Measurements from ENCODE around the gene OTUD3.

DNA sequence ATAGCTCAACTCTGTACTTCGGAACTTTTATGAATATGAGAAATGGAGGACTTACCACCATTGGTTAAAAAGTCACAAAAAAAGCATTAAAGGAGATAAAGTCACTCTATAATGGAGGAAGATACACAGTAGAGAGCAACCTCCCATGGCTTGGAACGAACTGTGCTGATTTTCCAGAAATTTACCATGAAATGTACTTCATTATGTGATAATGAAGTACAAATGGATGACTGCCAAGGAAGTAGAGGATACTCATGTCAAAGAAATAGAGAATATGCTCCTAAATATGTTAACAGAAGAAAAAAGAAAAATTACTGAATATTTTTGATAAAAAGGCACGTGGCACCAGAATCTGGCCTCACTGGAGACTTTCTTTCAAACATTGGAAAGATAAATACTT lies 64.8 kb downstream of the OTUD3 start:
- no peak for TF ChIP-seq MAFK (conservative IDR thresholded peaks at IDR 0.05 in 1 of 2, IDR thresholded peaks at IDR 0.05 in 1 of 2; ENCODE audit: low read length in 2 of 2)
- TF ChIP-seq, protein P1, sequence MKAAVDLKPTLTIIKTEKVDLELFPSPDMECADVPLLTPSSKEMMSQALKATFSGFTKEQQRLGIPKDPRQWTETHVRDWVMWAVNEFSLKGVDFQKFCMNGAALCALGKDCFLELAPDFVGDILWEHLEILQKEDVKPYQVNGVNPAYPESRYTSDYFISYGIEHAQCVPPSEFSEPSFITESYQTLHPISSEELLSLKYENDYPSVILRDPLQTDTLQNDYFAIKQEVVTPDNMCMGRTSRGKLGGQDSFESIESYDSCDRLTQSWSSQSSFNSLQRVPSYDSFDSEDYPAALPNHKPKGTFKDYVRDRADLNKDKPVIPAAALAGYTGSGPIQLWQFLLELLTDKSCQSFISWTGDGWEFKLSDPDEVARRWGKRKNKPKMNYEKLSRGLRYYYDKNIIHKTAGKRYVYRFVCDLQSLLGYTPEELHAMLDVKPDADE (CRISPR knock-in tag; IDR thresholded peaks at IDR 0.05), result no peak
- TF ChIP-seq, protein P2, sequence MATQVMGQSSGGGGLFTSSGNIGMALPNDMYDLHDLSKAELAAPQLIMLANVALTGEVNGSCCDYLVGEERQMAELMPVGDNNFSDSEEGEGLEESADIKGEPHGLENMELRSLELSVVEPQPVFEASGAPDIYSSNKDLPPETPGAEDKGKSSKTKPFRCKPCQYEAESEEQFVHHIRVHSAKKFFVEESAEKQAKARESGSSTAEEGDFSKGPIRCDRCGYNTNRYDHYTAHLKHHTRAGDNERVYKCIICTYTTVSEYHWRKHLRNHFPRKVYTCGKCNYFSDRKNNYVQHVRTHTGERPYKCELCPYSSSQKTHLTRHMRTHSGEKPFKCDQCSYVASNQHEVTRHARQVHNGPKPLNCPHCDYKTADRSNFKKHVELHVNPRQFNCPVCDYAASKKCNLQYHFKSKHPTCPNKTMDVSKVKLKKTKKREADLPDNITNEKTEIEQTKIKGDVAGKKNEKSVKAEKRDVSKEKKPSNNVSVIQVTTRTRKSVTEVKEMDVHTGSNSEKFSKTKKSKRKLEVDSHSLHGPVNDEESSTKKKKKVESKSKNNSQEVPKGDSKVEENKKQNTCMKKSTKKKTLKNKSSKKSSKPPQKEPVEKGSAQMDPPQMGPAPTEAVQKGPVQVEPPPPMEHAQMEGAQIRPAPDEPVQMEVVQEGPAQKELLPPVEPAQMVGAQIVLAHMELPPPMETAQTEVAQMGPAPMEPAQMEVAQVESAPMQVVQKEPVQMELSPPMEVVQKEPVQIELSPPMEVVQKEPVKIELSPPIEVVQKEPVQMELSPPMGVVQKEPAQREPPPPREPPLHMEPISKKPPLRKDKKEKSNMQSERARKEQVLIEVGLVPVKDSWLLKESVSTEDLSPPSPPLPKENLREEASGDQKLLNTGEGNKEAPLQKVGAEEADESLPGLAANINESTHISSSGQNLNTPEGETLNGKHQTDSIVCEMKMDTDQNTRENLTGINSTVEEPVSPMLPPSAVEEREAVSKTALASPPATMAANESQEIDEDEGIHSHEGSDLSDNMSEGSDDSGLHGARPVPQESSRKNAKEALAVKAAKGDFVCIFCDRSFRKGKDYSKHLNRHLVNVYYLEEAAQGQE (IDR thresholded peaks at IDR 0.05; ENCODE audit: borderline replicate concordance in 1 of 2, low read depth in 1 of 2, low read length in 2 of 2), result no peak
- TF ChIP-seq TSC22D2 (CRISPR knock-in tag; IDR thresholded peaks at IDR 0.05; ENCODE audit: borderline replicate concordance), result no peak
- TF ChIP-seq, protein P3, sequence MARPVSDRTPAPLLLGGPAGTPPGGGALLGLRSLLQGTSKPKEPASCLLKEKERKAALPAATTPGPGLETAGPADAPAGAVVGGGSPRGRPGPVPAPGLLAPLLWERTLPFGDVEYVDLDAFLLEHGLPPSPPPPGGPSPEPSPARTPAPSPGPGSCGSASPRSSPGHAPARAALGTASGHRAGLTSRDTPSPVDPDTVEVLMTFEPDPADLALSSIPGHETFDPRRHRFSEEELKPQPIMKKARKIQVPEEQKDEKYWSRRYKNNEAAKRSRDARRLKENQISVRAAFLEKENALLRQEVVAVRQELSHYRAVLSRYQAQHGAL (CRISPR knock-in tag; IDR thresholded peaks at IDR 0.05; ENCODE audit: not compliant biosample characterization), result no peak
- TF ChIP-seq, protein P4, sequence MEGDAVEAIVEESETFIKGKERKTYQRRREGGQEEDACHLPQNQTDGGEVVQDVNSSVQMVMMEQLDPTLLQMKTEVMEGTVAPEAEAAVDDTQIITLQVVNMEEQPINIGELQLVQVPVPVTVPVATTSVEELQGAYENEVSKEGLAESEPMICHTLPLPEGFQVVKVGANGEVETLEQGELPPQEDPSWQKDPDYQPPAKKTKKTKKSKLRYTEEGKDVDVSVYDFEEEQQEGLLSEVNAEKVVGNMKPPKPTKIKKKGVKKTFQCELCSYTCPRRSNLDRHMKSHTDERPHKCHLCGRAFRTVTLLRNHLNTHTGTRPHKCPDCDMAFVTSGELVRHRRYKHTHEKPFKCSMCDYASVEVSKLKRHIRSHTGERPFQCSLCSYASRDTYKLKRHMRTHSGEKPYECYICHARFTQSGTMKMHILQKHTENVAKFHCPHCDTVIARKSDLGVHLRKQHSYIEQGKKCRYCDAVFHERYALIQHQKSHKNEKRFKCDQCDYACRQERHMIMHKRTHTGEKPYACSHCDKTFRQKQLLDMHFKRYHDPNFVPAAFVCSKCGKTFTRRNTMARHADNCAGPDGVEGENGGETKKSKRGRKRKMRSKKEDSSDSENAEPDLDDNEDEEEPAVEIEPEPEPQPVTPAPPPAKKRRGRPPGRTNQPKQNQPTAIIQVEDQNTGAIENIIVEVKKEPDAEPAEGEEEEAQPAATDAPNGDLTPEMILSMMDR (CRISPR knock-in tag; IDR thresholded peaks at IDR 0.05), result no peak
- TF ChIP-seq GATA4 (IDR thresholded peaks at IDR 0.05; ENCODE audit: borderline replicate concordance, low read depth), result no peak
- TF ChIP-seq HDAC2 (CRISPR knock-in tag; IDR thresholded peaks at IDR 0.05), result no peak
